ENCODE results near the gene DVL2.

DVL2 gene

DNA sequence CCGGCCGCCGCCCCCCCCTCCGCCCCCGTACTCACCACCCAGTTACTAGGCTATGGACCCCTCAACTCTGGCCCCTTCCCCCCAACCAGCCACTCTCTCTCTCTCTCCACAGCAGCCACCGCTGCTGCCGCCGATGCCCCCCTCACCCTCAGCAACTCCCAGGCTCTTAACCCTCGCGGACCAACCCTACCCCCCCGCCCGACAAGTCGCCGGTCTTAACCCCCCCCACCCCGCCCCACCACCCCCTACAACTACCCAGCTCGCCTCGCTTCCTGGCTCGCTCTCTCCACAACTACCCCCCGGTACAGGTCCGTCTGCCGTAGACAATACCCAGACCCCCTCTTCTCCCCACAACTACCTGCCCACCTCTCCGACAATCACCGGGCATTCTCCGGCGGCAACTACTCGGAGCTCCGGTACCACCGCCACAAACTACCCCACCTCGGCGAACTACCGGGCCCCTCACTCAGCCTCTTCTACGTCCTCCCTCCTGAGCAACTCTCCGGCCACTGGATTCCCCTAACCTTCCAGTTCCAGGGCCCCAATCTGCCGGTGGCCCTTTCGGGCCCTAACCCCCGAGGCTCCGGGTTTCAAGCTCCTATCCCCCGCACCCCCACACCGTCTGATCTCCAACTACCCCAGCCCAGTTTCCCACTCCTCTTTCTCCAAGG, 4.2 kb upstream of the DVL2 start:
- no peak for DNase-seq (ENCODE audit: low read depth, low spot score)

DNA sequence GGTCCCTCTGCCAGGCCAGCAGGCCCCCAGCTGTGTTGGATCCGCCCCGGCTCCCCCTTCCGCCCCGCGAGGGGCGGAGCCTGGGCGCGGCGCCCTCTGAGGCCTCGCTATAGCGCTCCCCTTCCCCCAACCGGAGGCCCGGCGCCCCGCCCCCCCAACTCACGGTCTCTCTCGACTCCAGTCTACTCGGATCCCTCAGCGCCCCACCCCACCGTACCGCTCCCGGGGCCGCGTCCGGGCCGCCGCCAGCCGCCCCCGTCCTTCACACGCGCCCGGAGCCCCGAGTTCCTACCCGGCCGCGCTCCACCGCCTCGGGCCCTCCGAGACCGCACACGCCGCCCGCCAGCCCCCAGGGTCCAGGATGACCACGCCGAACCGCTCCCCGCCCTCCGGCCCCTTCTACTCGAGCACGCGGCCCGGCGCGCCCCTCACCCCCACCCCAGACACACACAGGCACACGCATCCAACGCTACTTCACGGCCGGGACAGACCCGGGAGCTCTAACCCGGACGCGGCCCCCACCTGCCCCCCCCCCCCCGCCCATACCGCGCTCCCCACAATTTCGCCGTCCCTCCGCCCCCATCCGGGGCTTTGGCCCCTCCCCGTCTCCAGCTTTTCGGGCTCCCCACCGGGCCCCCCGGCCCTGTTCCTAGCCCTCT, 3.6 kb upstream of the DVL2 start:
- DNase-seq (ENCODE audit: low read depth, low spot score), result no peak

- no peak for DNase-seq (ENCODE audit: low read depth, low spot score)
Measured at GRCh38 chr17:7237266-7237760, 3.0 kb upstream of the DVL2 start.

GRCh38 chr17:7236808-7237207, 2.5 kb upstream of the DVL2 start:
- no peak for DNase-seq (ENCODE audit: low read depth, low spot score)

DNA sequence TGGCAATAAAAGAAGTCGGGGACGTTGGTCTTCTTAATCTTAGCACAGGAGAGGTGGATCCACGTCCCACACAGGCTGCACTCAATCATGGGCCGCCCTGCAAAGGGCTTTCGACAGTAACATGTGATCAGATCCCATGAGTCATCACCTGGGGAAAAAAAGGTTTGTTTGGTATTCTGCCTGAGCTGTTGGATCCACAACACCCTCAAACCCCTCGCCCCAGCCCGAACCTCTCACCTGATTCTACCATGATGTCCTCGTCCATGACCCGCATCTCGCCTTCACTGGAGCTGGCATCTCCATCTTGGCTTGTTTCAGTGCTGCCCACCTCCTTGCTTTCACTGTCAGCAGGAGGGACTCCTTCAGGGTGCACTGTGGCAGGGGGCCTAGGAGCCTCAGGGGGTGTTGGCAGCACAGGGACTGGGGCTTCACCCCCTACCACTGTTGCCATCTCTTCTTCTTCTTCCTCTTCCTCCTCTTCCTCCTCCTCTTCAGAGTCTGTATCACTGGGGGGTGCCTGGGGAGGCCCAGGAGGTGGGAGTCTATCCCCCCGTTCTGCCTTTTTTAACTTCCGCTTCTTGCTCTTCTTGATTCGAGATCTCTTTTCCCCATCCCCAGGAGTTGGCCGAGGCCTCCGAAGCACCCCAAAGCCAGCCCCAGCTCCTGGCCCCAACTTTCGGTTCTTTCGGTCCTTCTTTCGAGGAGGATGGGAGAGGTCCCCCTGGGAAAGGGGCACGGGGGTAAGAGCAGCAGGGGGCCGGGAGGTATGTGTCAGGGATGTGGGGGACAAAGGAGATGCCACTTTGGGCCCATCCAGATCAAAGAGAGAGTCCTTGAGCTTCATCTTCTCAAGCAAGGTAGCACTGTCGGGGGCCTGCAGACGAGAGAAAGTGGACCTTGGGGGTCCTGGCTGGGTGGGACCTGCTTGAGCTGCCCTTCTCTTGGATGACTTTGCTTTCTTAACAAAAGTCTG, 1.7 kb upstream of the DVL2 start:
- no peak for DNase-seq (ENCODE audit: low read depth, low spot score)

GRCh38 chr17:7233701-7234082, 625 bp downstream of the DVL2 start:
- DNase-seq (ENCODE audit: low read depth, low spot score), result no peak

DNA sequence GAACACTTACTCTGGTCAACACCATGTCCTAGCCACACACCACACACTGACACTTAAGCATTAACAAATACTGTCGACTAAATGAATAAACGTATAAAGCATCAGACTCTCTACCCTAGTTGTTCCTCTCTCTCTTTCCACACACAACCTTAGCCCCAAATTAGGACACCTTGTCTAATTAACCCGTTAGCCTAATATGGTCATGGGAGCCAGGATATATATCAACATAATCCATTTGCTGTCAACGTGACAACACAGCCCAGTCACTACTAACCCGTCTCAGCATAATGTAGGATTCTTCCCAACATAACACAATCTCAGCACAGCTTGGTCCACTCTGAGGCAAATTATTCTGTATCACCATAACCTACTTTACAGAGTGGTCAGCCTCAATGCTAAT, 2.2 kb downstream of the DVL2 start:
- DNase-seq (ENCODE audit: low read depth, low spot score), result no peak

GRCh38 chr17:7229504-7229903, 4.8 kb downstream of the DVL2 start:
- DNase-seq (ENCODE audit: low read depth, low spot score), result no peak

DNA sequence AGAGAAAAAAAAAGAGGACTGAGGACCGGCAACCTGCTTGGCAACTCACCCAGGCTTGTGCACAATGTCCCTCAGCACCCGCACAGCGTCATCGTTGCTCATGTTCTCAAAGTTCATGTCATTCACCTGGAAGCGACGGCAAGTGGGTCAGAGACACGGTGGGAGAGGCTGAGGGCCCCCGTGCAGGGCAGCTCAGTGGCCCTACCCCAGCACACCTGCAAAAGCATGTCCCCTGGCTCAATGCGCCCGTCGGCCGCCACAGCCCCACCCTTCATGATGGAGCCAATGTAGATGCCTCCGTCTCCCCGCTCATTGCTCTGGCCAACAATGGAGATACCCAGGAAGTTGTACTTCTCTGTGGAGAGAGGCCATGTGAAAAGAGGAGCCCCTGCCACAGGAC, 5.4 kb downstream of the DVL2 start:
- no peak for DNase-seq (ENCODE audit: low read depth, low spot score)

DNA sequence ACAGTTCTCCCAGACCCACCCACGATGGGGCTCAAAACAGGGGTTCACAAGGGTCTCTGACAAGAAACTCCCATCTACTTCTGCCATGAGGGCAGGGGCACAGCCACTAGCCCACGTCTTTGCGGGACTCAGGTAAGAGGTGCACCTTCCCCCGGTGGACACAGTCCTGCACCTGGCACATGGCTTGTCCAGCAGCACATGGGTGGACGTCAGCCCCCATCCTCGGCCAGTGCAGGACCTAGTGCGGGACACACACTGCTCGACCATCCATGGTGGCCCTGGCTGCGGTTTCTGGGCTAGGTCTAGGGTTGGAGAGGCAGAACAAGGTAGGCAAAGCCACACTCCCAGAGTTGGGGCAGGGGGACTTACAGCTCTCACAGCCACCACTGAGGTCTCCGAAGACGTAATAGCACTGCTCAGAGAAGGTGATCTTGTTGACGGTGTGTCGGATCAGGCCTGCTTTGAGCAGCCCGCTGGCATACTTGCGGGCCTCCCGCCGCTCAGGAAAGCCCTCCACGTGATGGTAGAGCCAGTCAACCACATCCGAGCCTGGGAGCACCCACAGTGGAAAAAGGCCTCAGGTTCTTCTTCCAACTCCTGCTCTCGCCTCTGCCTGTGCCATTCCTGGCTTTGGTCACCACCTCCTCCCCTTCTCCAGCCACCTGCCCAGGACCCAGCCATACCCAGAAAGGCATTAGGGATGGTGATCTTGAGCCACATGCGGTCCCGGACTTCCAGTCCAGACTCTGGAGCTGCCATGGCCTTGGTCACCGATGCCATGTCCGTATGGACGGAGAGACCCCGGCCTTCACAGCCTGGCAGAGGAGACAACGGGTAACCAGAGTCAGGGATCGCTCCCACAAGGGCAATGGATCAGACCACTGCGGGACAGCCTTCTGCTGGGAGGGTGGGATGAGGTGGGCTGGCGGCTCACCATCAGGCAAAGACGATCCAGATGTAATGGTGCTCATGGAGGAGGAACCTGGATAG, 7.3 kb downstream of the DVL2 start:
- no peak for DNase-seq (ENCODE audit: low read depth, low spot score)

- DNase-seq (ENCODE audit: low read depth, low spot score), result no peak
Measured at GRCh38 chr17:7225711-7226331, 8.5 kb downstream of the DVL2 start.

- DNase-seq (ENCODE audit: low read depth, low spot score), result no peak
Measured at GRCh38 chr17:7224661-7225111, 9.6 kb downstream of the DVL2 start.

- DNase-seq (ENCODE audit: low read depth, low spot score), result no peak
Measured at GRCh38 chr17:7224110-7224509, 10.2 kb downstream of the DVL2 start.

DNA sequence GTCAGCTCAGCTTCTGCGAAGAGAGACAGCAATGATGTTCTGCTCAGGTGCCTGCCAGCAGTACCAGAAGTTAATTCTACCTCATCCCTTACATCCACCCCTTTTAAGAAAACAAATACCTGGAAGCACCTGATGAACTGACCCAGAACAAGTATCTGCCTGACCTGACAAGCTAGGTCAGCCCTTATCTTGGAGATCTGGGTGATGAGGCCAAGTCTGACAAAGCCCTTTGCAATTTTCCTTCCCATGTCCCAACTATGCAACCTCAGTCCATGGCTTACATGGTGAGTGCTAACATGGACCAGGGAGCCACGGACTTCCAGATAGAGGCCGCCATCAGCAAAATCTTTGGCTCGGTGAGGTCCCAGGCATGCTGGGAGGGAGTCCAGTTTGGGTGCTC, 10.9 kb downstream of the DVL2 start:
- DNase-seq (ENCODE audit: low read depth, low spot score), result no peak

DNA sequence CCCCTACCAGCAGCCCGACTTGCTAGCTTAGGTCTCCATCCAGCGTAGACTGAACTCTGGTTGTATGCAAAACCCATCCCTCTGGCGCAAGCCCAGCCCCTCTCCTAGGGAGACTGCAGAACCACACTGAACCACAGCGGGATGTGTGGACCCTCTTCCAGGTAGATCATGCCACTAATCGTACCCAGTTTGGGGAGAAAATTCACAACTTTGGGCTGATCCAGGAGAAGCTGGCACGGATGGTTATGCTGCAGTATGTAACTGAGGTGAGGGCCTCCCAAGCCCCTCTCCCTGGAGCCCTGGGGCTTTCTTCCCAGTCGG, 11.4 kb downstream of the DVL2 start:
- DNase-seq (ENCODE audit: low read depth, low spot score), result no peak

DNA sequence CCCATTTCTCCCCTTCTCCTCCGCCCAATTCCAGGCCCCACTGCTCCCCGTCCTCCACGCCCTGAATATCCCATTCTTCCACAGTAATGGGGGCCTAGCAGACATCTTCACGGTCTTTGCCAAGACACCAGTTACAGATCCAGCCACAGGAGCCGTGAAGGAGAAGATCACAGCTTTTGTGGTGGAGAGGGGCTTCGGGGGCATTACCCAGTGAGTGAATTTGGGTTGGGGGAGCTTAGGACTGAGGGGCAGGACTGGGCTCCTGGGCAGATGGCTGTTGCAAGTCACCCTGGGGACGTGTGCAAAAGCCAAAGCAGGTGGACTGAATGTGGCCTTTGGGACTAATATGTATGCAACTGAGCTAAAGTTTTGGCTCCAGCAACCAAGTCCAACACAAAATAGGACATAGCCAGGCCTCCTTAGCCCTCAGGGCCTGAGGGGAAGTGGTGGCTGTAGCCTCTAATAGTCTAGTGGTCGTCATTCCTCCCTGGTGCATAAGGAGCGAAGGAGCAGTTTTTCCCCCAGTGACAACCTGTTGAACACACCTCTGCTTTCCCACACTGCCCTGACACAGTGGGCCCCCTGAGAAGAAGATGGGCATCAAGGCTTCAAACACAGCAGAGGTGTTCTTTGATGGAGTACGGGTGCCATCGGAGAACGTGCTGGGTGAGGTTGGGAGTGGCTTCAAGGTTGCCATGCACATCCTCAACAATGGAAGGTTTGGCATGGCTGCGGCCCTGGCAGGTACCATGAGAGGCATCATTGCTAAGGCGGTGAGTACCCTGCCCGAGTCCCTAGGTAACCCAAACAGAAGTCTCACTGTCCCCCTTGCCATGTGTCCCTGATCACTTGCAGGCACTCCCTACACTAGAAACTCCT, 12.0 kb downstream of the DVL2 start:
- DNase-seq (ENCODE audit: low read depth, low spot score), result no peak

DNA sequence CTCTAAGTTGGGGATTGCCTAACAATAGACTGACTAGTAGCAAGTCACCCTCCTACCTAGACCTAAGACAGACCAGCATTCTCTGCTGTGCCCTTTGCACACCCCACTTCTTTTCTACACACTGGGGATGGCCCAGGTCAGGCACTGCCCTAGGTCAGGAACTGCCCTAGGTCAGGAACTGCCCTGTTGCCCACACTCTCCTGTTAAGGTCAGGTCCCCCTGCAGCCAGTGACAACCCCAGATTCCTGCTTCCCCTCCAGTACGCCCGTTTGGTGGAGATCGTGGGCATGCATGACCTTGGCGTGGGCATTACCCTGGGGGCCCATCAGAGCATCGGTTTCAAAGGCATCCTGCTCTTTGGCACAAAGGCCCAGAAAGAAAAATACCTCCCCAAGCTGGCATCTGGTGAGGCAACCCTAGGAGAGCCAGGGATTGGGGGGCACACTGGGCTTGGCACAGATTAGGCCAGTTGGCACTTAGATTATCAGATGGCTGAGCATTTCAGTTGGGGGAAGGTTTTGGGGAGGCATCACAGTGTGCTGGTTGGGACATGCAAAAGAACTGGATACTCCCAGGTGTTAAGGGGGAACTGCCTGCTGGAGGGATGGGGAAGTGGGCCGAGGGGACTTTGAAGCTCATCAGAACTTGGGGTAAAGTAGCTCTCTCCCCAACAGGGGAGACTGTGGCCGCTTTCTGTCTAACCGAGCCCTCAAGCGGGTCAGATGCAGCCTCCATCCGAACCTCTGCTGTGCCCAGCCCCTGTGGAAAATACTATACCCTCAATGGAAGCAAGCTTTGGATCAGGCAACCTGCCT, 12.8 kb downstream of the DVL2 start:
- no peak for DNase-seq (ENCODE audit: low read depth, low spot score)

DNA sequence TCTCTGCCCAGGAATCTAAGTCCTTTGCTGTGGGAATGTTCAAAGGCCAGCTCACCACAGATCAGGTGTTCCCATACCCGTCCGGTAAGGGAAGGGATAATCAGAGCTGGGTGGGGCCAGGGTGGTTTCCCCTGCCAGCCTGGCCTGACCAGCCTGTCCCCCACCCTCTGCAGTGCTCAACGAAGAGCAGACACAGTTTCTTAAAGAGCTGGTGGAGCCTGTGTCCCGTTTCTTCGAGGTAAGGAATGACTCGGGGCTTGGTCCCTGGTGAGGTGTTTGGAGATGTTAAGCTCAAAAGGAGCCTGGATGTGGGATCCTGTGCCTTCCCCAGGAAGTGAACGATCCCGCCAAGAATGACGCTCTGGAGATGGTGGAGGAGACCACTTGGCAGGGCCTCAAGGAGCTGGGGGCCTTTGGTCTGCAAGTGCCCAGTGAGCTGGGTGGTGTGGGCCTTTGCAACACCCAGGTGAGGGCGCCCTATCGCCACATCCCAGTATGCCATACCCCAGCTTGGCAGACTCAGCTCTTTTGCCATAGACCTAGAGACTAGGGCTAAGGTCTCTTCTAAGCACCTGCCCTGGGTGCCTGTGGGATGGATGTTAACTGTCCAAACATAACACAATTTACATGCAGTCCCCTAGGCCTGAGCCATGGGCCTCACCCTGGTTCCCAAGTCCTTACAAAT, 13.6 kb downstream of the DVL2 start:
- DNase-seq (ENCODE audit: low read depth, low spot score), result no peak
